ENCODE measurements around the gene CD99.
"Not testable (repeated sequence)": the region's sequence is repeated elsewhere in the genome, so short reads cannot be mapped to it uniquely, and the experiment has no call there.

The CD99 gene

GRCh38 chrX:2700405-2701320 lies 9.6 kb downstream of the CD99 start:
- DNase-seq, result no peak

- no peak for DNase-seq
Measured at GRCh38 chrX:2701600-2701999, 10.5 kb downstream of the CD99 start.

GRCh38 chrX:2703991-2704369 lies 12.9 kb downstream of the CD99 start:
- no peak for DNase-seq

DNA sequence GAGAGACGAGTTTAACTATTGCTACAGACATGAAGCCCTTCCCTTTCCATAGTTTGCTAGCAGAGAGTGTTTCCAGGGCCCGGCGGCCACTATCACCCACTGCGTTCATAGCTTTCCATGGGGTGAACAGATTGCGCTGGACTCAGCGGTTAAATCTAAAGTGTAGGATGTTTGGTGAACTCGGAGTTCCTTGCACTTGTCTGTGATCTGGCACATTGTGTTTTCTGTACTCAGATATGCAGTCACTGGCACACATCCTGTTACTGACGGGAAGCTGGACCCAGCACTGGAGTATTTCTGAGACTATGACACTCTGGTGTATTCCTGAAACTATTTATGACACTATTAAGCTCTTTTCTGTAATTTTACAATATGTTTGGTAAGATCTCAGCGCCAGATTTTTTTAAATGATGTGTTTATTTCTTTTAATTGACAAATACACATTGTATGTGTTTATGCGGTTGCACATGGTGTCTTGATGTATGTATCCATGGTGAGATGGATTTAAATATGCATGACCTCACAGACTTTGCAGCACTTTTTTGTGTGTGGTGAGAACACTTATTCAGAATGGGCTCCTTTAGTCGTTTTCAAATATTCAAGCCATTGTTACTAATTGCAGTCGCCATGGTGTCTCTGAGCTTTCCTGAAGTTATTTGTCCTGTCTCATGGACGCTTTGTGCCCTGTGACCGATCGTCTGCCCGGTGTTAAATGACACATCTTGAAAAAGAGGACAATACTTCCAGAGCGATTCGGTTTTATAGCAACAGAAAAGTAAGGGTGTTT lies 14.1 kb downstream of the CD99 start:
- DNase-seq, result no peak

DNA sequence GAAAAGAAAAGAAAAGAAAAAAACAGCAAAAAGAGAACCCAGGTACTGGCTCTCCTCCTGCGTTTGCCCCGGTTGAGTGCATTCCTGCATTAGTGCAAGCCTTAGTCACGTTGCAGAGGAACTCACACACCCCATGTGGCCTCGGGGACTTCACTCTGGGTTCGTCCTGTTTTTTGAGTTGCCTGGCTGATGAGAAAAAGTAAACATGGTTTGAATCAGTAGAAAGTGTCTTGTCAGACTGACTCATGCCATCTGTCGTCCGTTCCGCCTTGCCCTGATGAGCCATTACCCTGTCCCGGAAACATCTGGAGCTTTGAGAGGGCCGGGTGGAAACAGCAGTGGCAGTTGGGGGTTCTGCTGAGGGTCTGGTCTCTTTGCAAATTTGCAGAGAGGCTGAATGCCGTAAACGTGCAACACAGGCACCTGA lies 16.3 kb downstream of the CD99 start:
- no peak for DNase-seq

- no peak for DNase-seq
Measured at GRCh38 chrX:2708021-2708420, 16.9 kb downstream of the CD99 start.

GRCh38 chrX:2708592-2709188 lies 17.6 kb downstream of the CD99 start:
- no peak for DNase-seq

DNA sequence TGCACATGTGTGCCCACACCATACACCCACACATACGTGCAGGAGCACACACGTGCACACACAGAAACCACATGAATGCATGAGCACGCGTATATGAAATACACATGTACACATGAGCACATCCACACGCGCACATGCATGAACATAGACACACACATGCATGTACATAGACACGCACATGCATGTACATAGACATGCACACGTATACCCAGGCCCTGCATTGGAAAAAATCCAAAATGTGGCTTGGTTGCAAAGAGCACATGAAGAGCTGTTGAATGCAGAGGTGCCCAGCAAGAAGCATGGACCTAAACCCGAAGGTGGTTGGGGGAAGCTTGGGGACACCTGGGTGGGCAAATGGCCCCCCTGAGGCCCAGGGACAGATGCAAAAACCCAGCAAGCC lies 18.5 kb downstream of the CD99 start:
- DNase-seq, result no peak

DNA sequence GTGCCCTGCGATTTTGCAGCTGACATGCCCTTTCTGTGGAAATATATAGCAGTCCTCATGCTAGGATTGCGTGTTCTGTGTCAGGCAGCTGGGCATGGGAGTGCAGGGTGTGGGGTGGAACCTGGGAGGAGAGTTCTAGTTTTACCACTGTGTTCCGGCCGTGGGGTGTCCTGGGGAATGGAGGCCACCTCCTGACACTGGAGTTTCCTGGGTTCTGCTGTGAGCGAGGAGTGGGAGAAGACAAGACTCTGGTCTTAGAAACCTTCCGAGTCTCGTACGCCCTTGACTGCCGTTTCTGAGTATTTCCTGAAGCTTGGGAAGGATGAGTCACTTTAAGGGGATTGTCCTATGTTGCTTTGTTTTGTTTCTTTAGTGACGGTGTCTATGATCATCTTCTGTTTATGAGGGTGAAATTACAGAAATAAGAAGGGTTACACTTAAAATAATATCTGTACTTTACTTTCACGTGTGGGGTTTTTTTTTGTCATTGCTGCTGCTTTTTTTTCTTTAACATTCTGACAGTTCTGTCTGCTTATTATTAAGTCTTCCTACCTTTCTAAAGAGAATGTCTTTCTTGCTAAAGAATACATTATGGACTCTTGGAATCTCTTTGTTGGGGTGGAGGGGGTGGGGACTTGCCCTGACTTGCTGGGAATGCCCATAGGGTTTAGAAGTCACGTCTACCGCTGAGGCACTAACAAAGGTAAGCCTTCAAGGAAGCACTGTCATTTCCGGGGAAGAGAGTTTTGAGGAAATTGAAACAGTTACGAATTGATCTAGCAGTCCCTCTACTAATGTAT lies 19.1 kb downstream of the CD99 start:
- no peak for DNase-seq

- no peak for DNase-seq
Measured at GRCh38 chrX:2711441-2711840, 20.3 kb downstream of the CD99 start.

DNA sequence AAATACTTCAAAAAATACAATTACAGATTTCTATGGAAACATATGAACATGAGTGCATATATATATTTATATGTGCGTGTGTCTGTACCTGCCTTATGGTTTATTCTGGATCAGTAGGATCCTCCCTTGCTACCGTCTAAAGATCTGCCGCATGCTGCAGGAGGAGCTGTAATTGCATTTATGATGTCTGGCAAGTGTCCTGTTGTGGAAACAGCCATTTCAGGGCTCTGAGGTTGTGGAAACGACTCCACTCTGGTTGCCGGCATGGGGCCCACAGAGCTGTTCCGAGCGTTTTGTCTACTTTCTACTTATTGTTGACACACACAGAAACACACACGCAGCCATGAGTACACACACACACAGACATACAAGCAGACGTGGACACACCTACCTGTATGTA lies 21.3 kb downstream of the CD99 start:
- no peak for DNase-seq

DNA sequence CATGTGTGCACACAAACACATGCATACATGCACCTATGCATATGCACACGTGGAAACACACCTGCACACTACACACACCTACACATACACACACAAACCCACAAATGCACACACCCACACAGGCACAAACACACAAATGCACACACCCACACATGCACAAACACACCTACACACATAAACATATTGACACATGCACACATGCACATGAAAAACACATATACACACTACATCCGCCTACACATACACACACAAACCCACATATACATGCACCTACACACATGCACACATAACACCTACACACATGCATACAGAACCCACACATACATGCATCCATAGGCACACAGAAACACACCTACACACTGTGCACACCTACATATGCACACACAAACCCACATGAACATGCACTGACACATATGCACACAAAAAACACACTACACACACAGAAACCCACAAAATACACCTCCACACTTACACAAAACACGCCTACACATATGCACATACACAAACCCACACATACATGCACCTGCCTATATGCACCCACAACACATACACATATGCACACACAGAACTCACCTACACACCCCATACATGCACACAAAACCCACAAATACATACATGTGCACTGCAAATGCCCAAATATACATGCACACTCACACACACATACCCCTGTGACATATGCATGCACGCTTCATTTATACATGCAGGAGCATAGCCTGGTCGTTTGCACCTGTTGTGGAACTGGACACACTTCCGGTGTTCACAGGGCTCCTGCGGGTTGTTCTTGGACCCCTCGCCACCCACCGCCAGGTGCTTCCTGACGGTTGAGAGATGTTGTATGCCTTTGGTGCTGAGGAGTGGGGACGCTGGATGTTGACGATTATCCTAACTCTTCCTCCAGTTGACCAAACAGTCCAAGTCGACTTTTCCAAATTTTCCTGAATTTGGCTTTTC lies 22.1 kb downstream of the CD99 start:
- DNase-seq, result no peak

DNA sequence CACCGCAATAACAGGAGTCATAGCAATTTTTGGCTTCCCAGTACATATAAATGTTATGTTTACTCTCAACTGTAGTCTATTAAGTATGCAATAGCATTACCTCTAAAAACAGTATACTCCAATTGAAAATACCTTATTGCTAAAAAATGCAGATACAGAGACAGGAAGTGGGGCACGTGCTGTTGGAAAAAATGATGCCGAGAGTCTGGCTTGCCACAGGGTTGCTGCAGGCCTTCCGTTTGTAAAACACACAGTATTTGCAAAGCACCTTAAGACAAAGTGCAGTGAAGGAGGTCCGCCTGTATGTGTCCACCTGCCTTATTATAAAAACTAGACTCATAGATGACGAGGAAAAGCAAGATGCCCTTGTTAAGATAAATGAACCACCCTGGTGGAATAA lies 23.5 kb downstream of the CD99 start:
- no peak for DNase-seq

GRCh38 chrX:2715066-2715600 lies 24.0 kb downstream of the CD99 start:
- DNase-seq, result no peak

DNA sequence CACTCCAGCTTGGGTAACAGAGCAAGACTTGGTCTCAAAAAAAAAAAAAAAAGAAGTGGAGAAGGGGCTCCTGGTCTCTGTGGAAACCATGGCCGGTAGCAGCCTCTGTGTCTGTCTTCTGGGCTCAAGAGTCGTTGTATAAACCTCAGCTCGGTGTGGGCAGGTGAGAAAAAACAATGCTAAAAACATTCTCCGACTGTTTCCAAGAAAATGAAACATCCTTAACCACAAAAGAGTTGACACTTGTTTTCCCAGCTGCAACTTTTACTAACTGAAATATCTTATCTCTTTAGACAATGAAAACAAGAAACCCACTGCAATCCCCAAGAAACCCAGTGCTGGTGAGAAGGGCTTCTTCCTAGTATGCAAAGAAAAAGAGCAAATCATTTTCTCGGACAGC lies 26.2 kb downstream of the CD99 start:
- no peak for DNase-seq

- DNase-seq, result no peak
Measured at GRCh38 chrX:2718821-2719220, 27.7 kb downstream of the CD99 start.

- no peak for DNase-seq
Measured at GRCh38 chrX:2719774-2720447, 28.8 kb downstream of the CD99 start.

- DNase-seq, result no peak
Measured at GRCh38 chrX:2723286-2723879, 32.3 kb downstream of the CD99 start.

DNA sequence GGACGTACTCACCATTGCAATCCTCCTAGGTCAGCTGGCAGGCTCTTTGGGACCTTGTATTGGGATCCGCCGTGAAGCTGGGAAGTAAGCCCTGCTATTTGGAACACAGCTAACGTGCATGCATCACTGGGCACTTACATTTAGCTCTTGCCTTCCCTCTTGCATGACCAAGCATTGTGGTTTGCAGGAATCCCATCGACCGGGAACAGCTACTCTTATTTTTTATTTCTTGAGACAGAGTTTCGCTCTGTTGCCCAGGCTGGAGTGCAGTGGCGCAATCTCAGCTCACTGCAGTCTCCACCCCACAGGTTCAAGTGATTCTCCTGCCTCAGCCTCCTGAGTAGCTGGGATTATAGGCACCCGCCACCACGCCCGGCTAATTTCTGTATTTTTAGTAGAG lies 36.2 kb downstream of the CD99 start:
- DNase-seq, result not testable (repeated sequence)

- no peak for DNase-seq
Measured at GRCh38 chrX:2732076-2732475, 41.0 kb downstream of the CD99 start.
